GM18520 (cell line): ENCODE measurements around the gene FAM161A.

Experiments used
- ATAC-seq: cut with Tn5 transposase; IDR thresholded peaks from one replicate; pipeline ENCODE4 v1.9.1; 2021; ENCODE audit not compliant: unreplicated experiment

FAM161A gene

GRCh38 chr2:61786876-61787275, 67.0 kb downstream of the FAM161A start:
- no peak for ATAC-seq

DNA sequence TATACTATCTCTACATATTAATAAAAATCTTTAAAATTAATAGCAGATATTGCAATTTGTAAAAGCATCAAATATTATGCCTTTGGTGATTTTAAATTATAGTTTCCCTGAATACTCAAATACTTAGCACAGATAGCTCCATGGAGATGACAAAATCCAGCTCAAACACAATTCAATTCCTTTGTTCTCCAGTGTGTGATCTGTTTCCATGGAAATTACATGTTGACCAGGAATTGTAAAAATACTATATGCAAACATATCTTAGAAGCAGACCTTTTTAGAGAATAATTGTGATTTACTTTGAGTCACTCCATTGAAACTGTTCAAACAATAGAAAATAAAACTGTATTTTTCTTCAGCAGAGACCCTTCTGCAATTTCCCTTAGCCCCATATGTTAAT, 68.3 kb downstream of the FAM161A start:
- no peak for ATAC-seq

DNA sequence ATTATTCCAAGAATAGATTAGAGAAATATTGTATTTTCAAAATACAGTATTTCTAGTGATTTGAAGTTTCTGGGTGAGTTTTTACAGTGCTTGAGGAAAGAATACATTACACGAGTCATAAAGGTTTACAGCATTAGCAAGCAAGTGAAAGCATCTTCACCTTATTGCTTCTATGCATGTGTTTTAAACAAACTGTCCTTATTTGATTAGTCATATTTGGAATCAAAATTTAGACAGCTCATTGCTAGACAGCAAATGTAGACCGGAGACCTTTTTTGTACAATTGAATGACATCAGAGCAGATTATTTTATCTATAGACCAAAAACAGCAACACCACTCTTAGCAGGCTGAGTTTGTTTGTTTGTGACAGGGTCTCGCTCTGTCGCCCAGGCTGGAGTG, 69.2 kb downstream of the FAM161A start:
- no peak for ATAC-seq

DNA sequence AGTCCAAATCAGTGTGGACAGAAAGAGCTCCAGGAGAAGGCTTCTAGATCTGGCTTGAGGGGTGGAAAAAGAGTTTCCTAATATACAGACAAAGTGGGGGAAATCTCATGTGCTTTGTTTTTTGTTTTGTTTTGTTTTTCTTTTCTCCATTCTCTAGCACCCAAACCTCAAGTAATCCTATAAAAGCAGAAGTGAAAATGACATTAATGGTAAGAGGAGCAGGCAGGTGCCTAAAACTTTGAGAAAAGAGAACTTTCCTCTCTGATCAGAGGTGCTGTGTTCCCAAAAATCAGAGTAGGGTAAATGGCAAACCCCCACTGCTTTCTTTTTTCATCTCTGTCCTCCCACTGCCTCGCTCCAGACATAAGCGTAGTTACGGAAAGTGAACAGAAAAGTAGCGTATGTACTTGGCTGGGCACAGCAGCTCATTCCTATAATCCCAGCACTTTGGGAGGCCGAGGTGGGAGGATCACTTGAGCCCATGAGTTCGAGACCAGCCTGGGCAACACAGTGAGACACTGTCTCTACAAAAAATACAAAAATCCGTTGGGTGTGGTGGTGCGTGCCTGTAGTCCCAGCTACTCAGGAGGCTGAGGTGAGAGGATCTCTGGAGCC, 77.8 kb downstream of the FAM161A start:
- ATAC-seq = peak; percentile 57
